ENCODE measurements around the gene OBSCN. TPM values are rescaled to one million over a fixed set of nuclear protein-coding genes. Genes with fewer than 3 reads are reported as not detected.

Gene OBSCN
- polyA plus RNA-seq (ENCODE audit: insufficient read length in 12 of 12), result 100 to 1,000 TPM; 147 to 517 (median 269) TPM
- long read RNA-seq, donor 1, partial matches to known transcripts, result 0 of 1 reads
- long read RNA-seq, donor 1, other reads (novel, unspliced or antisense), result 0 of 1 reads
- long read RNA-seq, donor 2, partial matches to known transcripts, result 5 of 7 reads
- long read RNA-seq, donor 2, other reads (novel, unspliced or antisense), result 0 of 7 reads
- long read RNA-seq, donor 3, result 0 reads
- long read RNA-seq, donor 4, result 0 reads
- long read RNA-seq, donor 5, partial matches to known transcripts, result 85 of 86 reads
- long read RNA-seq, donor 5, other reads (novel, unspliced or antisense), result 0 of 86 reads
- long read RNA-seq, donor 6, result 0 reads
- long read RNA-seq, donor 7, partial matches to known transcripts, result 0 of 3 reads
- long read RNA-seq, donor 7, other reads (novel, unspliced or antisense), result 0 of 3 reads
- long read RNA-seq, donor 8, partial matches to known transcripts, result 73 of 79 reads
- long read RNA-seq, donor 8, other reads (novel, unspliced or antisense), result 0 of 79 reads
- long read RNA-seq, donor 9, partial matches to known transcripts, result 0 of 1 reads
- long read RNA-seq, donor 9, other reads (novel, unspliced or antisense), result 0 of 1 reads
- long read RNA-seq, donor 10, partial matches to known transcripts, result 13 of 15 reads
- long read RNA-seq, donor 10, other reads (novel, unspliced or antisense), result 0 of 15 reads
- long read RNA-seq, donor 11, partial matches to known transcripts, result 34 of 36 reads
- long read RNA-seq, donor 11, other reads (novel, unspliced or antisense), result 0 of 36 reads

GRCh38 chr1:228207851-228208821 lies at the start of gene OBSCN:
TSS of gene OBSCN (plus strand) at chr1:228208044. CDS start at chr1:228211784, 3,740 bp downstream.
- DNase-seq, result no peak

DNA sequence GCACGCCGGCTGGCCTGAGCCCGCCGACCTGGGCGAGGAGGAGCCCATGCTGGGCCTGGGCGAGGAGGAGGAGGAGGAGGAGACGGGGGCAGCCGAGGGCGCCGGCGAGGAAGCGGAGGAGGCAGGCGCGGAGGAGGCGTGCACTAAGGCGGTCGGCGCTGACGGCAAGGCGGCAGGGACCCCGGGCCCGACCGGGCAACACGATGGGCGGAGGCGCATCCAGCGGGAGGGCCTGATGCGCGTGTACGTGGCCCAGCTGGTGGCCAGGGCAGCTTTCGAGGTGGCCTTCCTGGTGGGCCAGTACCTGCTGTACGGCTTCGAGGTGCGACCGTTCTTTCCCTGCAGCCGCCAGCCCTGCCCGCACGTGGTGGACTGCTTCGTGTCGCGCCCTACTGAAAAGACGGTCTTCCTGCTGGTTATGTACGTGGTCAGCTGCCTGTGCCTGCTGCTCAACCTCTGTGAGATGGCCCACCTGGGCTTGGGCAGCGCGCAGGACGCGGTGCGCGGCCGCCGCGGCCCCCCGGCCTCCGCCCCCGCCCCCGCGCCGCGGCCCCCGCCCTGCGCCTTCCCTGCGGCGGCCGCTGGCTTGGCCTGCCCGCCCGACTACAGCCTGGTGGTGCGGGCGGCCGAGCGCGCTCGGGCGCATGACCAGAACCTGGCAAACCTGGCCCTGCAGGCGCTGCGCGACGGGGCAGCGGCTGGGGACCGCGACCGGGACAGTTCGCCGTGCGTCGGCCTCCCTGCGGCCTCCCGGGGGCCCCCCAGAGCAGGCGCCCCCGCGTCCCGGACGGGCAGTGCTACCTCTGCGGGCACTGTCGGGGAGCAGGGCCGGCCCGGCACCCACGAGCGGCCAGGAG lies 49.5 kb upstream of the OBSCN start:
- DNase-seq, result no peak

DNA sequence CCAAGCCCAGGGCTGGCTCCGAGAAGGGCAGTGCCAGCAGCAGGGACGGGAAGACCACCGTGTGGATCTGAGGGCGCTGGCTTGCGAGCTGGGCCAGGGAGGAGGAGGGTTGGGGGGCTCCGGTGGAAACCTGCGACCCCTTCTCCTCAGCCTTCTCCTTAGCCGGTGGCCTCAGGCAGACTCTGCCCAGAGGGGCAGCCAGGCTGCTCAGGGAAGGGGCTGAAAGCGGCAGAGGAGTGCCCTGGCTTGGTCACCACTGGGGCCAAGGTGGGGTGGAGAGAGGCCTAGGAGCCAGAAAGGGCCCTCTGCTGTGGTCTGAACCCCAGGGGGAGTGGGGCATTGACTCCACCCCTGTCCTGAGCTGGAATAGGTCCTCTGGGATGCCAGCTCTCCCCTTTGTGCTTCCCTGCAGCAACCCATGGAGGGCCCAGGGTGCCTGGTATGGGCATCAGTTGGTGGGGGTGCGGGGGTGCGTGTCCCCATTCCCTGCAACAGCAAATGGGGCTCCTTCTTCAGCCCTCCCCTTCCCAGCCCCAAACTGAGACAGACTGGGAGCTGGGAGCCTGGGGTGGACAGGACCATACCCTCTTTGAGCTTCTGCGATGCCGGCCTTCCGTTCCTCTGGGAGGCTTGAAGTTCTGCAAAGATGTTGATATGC lies 48.7 kb upstream of the OBSCN start:
- no peak for DNase-seq

DNA sequence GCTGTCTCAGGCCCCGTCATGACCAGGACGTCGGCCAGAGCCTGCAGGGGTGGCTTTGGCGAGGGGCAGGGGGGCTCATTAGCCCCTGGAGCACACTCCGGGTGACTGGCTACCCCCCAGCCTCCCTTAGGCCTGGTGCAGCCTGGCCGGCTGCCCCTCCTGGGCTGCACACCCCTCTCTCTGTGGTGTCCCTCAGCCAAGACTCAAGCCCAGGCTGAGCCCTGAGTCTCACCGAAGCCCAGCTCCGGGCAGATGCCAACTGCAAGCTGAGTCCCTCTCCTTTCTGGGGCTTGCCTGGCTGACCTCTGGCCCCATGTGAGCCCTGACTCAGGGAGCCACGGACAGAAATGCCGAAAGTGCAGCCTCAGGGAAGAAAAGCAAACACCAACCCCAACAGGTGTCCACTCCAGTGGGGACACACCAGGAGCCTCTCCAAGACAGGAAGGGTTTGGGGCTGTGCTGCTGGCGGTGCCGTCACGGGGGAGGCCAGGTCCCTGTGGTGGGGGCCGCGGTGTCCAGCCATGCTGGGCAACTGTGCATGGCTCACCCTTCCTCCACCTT lies 47.6 kb upstream of the OBSCN start:
- no peak for DNase-seq

DNA sequence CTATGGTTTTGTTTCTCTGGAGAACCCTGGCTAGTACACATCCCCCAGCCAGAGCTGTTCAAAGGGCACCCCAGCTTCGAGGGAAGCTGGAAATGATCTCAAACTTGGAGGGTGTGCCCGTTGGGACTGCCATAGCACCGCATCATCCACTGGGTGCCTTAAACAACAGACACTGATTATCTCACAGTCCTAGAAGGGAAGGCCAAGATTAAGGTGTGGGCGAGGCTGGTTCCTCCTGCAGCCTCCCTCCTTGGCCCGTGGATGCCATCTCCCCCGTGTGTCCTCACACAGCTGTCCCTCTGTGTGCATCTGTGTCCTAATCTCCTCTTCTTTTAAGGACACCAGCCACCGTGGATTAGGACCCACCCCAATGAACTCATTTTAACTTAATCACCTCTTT lies 46.5 kb upstream of the OBSCN start:
- no peak for DNase-seq

DNA sequence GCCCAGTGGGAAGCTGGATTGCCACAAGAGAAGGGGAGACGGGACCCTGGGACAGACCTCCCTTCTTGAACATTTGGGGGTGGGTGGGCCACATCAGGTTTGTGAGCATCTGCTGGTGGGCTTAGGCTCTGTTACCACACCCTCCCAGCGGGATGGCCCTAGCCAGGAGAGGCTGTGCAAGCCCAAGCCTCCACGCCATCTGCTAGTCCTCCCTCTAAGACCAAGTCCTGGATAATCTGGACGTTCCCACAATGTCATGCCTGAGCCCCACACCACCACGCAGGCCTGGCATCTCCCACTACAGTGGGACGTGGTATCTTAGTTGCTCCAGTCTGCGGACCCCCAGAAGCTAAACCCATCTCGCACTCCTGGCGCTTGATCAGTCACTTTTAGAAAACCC lies 46.0 kb upstream of the OBSCN start:
- DNase-seq, result no peak

- no peak for DNase-seq
These were observed 45.4 kb upstream of the OBSCN start for GRCh38 chr1:228162286-228163006.

- no peak for DNase-seq
These were observed 44.7 kb upstream of the OBSCN start for GRCh38 chr1:228163007-228163753.

DNA sequence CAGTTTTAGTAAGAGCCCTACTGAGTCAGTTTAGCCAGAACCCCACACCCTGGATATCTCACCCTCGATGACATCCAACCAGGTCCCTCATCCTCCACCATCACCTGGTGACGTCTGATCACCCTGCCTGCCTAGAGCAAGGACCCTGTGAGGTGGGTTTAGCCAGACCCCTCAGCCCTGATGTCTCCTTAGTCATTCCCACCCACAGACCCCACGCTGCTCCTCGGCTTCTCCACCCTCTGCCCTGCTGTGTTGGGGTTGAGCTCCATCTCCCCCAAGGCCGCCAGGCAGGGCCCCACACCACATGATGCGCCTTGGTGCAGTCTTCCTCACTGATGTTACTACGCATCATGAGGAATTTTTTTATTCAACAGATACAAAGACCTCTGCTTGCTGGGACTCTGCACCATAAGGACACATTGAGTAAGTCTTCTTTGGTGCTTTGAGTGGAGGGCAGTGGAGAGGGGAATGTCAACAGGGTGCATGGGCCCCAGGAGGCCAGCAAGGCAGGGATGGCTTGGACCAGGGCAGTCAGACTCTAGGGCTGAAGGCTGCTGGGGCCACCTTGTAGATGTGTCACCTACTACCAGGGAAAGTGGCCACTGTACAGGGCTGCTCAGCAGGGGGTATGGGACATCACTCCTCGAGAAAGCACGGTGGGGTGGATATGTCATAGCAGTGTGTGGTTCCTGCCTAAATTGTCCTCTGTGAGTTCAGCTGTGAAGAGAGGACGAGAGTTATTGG lies 43.9 kb upstream of the OBSCN start:
- no peak for DNase-seq

- no peak for DNase-seq
These were observed 43.1 kb upstream of the OBSCN start for GRCh38 chr1:228164561-228165371.

DNA sequence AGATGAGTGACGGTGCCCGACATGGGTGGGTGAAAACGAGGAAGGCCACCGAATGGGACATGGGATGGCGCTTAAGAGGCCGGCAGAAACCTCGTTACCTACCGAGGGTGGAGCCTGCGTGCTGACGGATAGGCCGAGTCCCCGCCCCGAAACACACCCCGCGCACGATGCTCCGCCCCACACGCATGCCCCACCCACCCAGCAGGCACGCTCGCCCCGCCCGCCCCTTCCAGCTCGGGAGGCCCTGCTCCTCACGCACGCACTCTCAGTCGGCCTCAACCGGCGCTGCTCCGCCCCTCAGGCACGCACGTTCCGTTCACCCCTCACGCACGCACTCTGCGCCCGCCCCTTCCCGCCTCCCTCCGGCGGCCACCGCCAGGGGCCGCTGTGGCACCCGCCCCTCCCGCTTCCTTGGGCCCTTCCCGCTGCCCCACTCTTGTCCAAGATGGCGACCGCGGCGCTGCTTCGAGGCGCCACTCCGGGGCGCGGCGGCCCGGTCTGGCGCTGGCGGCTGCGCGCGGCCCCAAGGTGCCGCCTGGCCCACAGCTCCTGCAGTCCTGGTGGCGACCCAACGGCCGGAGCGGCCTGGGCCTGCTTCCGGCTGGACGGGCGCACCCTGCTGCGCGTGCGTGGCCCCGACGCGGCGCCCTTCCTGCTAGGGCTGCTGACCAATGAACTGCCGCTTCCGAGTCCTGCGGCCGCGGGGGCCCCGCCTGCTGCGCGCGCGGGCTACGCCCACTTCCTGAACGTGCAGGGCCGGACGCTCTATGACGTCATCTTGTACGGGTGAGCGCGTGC lies 42.3 kb upstream of the OBSCN start, which contains the start of gene IBA57:
IBA57 (plus strand) TSS at position 433 of the 798 bp plus-strand sequence; CDS start at position 446, 13 bp downstream.
- peak; percentile 99 for DNase-seq

GRCh38 chr1:228166170-228166936 lies 41.5 kb upstream of the OBSCN start:
- peak; percentile 64 for DNase-seq

- no peak for DNase-seq
These were observed 39.1 kb upstream of the OBSCN start for GRCh38 chr1:228168563-228169270.

- DNase-seq, result no peak
These were observed 38.5 kb upstream of the OBSCN start for GRCh38 chr1:228169345-228169744.

Data from muscle of arm (tissue), 14 donors.